Activated T-cell treated with anti-CD3 and anti-CD28 coated beads, Interleukin-2, amount 50 U/mL, for 24 hours (primary cell): ENCODE data around the gene ZNF697.
A peak's percentile ranks its signal among the peaks of the same experiment; 100 is the strongest.

Experiments used
- DNase-seq: peaks from one replicate; pipeline ENCODE4 v3.0.0-alpha.2; 2020
- H3K27ac Mint-ChIP-seq: 2 replicates; pipeline ENCODE4 v1.8.0; 2020; ENCODE audit warnings: mild to moderate bottlenecking, mixed read lengths
- H3K27me3 Mint-ChIP-seq: 2 replicates; pipeline ENCODE4 v1.8.0; 2020; ENCODE audit warnings: mixed read lengths
- H3K36me3 Mint-ChIP-seq: 2 replicates; pipeline ENCODE4 v1.8.0; 2020; ENCODE audit warnings: low read depth, mixed read lengths
- H3K4me1 Mint-ChIP-seq: 2 replicates; pipeline ENCODE4 v1.8.0; 2020; ENCODE audit warnings: low read depth, mixed read lengths
- H3K4me3 Mint-ChIP-seq: 2 replicates; pipeline ENCODE4 v1.8.0; 2020; ENCODE audit warnings: mild to moderate bottlenecking, moderate library complexity, mixed read lengths
- H3K9me3 Mint-ChIP-seq: 2 replicates; pipeline ENCODE4 v1.8.0; 2020; ENCODE audit warnings: mixed read lengths

Gene ZNF697

GRCh38 chr1:119675349-119676345 lies 27.6 kb upstream of the ZNF697 start:
- H3K4me3 Mint-ChIP-seq: peak overlapping the region; percentile 62
- DNase-seq: peak; percentile 42
- no peaks in the 10 kb centered on the region for H3K36me3 Mint-ChIP-seq
- H3K27me3 Mint-ChIP-seq: peaks cover 25% of the 10 kb centered on the region
- H3K4me1 Mint-ChIP-seq: peaks cover 6% of the 10 kb centered on the region
- peak overlapping the region; percentile 24 for H3K27ac Mint-ChIP-seq
- H3K9me3 Mint-ChIP-seq: no peaks in the 10 kb centered on the region

- H3K4me1 Mint-ChIP-seq: peaks cover 6% of the 10 kb centered on the region
- no peak for DNase-seq
- H3K36me3 Mint-ChIP-seq: no peaks in the 10 kb centered on the region
- H3K27ac Mint-ChIP-seq: no peak overlapping the region
- peaks cover 27% of the 10 kb centered on the region for H3K27me3 Mint-ChIP-seq
- no peaks in the 10 kb centered on the region for H3K9me3 Mint-ChIP-seq
- no peak overlapping the region for H3K4me3 Mint-ChIP-seq
These were observed 26.8 kb upstream of the ZNF697 start for GRCh38 chr1:119674835-119675289.

GRCh38 chr1:119674111-119674526 lies 26.1 kb upstream of the ZNF697 start:
- Mint-ChIP-seq H3K27me3 (peaks cover 30% of the 10 kb centered on the region), H3K4me1 (peaks cover 6% of the 10 kb centered on the region), H3K9me3 (no peaks in the 10 kb centered on the region), H3K27ac (no peak overlapping the region), H3K4me3 (no peak overlapping the region), H3K36me3 (no peaks in the 10 kb centered on the region)
- DNase-seq: no peak

GRCh38 chr1:119673171-119673940 lies 25.3 kb upstream of the ZNF697 start:
- Mint-ChIP-seq H3K27ac (no peak overlapping the region), H3K4me1 (peaks cover 6% of the 10 kb centered on the region), H3K9me3 (no peaks in the 10 kb centered on the region), H3K4me3 (no peak overlapping the region), H3K36me3 (no peaks in the 10 kb centered on the region), H3K27me3 (peaks cover 28% of the 10 kb centered on the region)
- DNase-seq: no peak

GRCh38 chr1:119670898-119671297 lies 22.8 kb upstream of the ZNF697 start:
- Mint-ChIP-seq H3K9me3 (no peaks in the 10 kb centered on the region), H3K27ac (no peak overlapping the region), H3K4me3 (no peak overlapping the region), H3K27me3 (peaks cover 25% of the 10 kb centered on the region), H3K4me1 (peaks cover 6% of the 10 kb centered on the region), H3K36me3 (no peaks in the 10 kb centered on the region)
- no peak for DNase-seq

- no peaks in the 10 kb centered on the region for H3K9me3 Mint-ChIP-seq
- no peaks in the 10 kb centered on the region for H3K4me1 Mint-ChIP-seq
- H3K4me3 Mint-ChIP-seq: no peak overlapping the region
- H3K27ac Mint-ChIP-seq: no peak overlapping the region
- H3K27me3 Mint-ChIP-seq: peaks cover 15% of the 10 kb centered on the region
- H3K36me3 Mint-ChIP-seq: no peaks in the 10 kb centered on the region
- no peak for DNase-seq
These were observed 19.1 kb upstream of the ZNF697 start for GRCh38 chr1:119667173-119667572.

GRCh38 chr1:119664067-119664466 lies 16.0 kb upstream of the ZNF697 start:
- Mint-ChIP-seq H3K4me1 (no peaks in the 10 kb centered on the region), H3K27me3 (peaks cover 19% of the 10 kb centered on the region), H3K9me3 (no peaks in the 10 kb centered on the region), H3K27ac (no peak overlapping the region), H3K4me3 (no peak overlapping the region), H3K36me3 (no peaks in the 10 kb centered on the region)
- DNase-seq: no peak

GRCh38 chr1:119662034-119662437 lies 14.0 kb upstream of the ZNF697 start:
- Mint-ChIP-seq H3K4me3 (no peak overlapping the region), H3K4me1 (no peaks in the 10 kb centered on the region), H3K9me3 (no peaks in the 10 kb centered on the region), H3K36me3 (no peaks in the 10 kb centered on the region), H3K27me3 (peaks cover 21% of the 10 kb centered on the region), H3K27ac (no peak overlapping the region)
- no peak for DNase-seq

- DNase-seq: no peak
- H3K4me1 Mint-ChIP-seq: no peaks in the 10 kb centered on the region
- no peaks in the 10 kb centered on the region for H3K9me3 Mint-ChIP-seq
- no peak overlapping the region for H3K27ac Mint-ChIP-seq
- no peaks in the 10 kb centered on the region for H3K36me3 Mint-ChIP-seq
- H3K27me3 Mint-ChIP-seq: peaks cover 31% of the 10 kb centered on the region
- H3K4me3 Mint-ChIP-seq: no peak overlapping the region
These were observed 12.4 kb upstream of the ZNF697 start for GRCh38 chr1:119660253-119661083.

GRCh38 chr1:119659628-119660027 lies 11.6 kb upstream of the ZNF697 start:
- Mint-ChIP-seq H3K36me3 (no peaks in the 10 kb centered on the region), H3K9me3 (no peaks in the 10 kb centered on the region), H3K4me1 (no peaks in the 10 kb centered on the region), H3K27ac (no peak overlapping the region), H3K27me3 (peaks cover 34% of the 10 kb centered on the region), H3K4me3 (no peak overlapping the region)
- no peak for DNase-seq

GRCh38 chr1:119656410-119656955 lies 8.4 kb upstream of the ZNF697 start:
- Mint-ChIP-seq H3K27me3 (peaks cover 59% of the 10 kb centered on the region), H3K36me3 (no peaks in the 10 kb centered on the region), H3K9me3 (no peaks in the 10 kb centered on the region), H3K4me1 (no peaks in the 10 kb centered on the region), H3K4me3 (no peak overlapping the region), H3K27ac (no peak overlapping the region)
- no peak for DNase-seq

- Mint-ChIP-seq H3K36me3 (no peaks in the 10 kb centered on the region), H3K27me3 (peaks cover 66% of the 10 kb centered on the region), H3K4me3 (no peak overlapping the region), H3K4me1 (no peaks in the 10 kb centered on the region), H3K9me3 (no peaks in the 10 kb centered on the region), H3K27ac (no peak overlapping the region)
- DNase-seq: no peak
These were observed 7.1 kb upstream of the ZNF697 start for GRCh38 chr1:119655154-119655553.

- no peak overlapping the region for H3K4me3 Mint-ChIP-seq
- peaks cover 2% of the 10 kb centered on the region for H3K4me1 Mint-ChIP-seq
- no peaks in the 10 kb centered on the region for H3K9me3 Mint-ChIP-seq
- no peak for DNase-seq
- H3K36me3 Mint-ChIP-seq: no peaks in the 10 kb centered on the region
- no peak overlapping the region for H3K27ac Mint-ChIP-seq
- peaks cover 71% of the 10 kb centered on the region for H3K27me3 Mint-ChIP-seq
These were observed 5.7 kb upstream of the ZNF697 start for GRCh38 chr1:119653839-119654170.
